ENCODE results near the gene CPOX. TPM values are rescaled to one million over a fixed set of nuclear protein-coding genes. Genes with fewer than 3 reads are reported as not detected.
"Not testable (repeated sequence)": the region's sequence is repeated elsewhere in the genome, so short reads cannot be mapped to it uniquely, and the experiment has no call there.

CPOX gene
- total RNA-seq, 2 experiments from 2014 or later, result 7.0 to 10.5 TPM

GRCh38 chr3:98561727-98562521 is 31.5 kb downstream of the CPOX start:
- H3K4me1 Mint-ChIP-seq (ENCODE audit: low read depth), result peaks cover 83% of the 10 kb centered on the region
- Histone ChIP-seq H3K4me3 (ENCODE audit: low read length) (no peak overlapping the region), H3K9me3 (ENCODE audit: control insufficient read depth in 1 of 2, insufficient read depth in 1 of 2, low read length in 2 of 2) (no peaks in the 10 kb centered on the region), H3K36me3 (ENCODE audit: insufficient read depth, low read length) (no peaks in the 10 kb centered on the region), H3K27ac (ENCODE audit: low read depth in 1 of 2, low read length in 2 of 2) (peak overlapping the region in 1 of 2 donors; percentile 64), H3K27me3 (ENCODE audit: control insufficient read depth in 1 of 2, insufficient read depth in 2 of 2, low read length in 2 of 2) (no peaks in the 10 kb centered on the region), H3K4me1 (ENCODE audit: insufficient read depth, low read length) (peaks cover 58% of the 10 kb centered on the region)
- DNase-seq (peak in 4 of 14 experiments; percentile 50 to 76 (median 70)), ATAC-seq (ENCODE audit: poor library complexity) (peak; percentile 22)
- intact Hi-C loops (cut with DNase I, micrococcal nuclease), result loop anchor here in 1 of 2 experiments (5.0 kb wide), 1 partner anchor 35 kb away; no protein-coding TSS in a partner anchor
- no peaks in the 10 kb centered on the region for H3K27me3 Mint-ChIP-seq
- H3K36me3 Mint-ChIP-seq (ENCODE audit: low read depth), result peaks cover 5% of the 10 kb centered on the region
- no peak for TF ChIP-seq CTCF (IDR thresholded peaks at IDR 0.05)
- POLR2A ChIA-PET, result interaction anchor here (0.8 to 7.1 kb wide), 4 partner anchors 25 to 40 kb away, joined by 4 to 169 read pairs (median 6); partner anchors contain the start of genes CLDND1, CPOX and GPR15
- no peaks in the 10 kb centered on the region for H3K9me3 Mint-ChIP-seq
- no peak overlapping the region for H3K4me3 Mint-ChIP-seq
- CTCF ChIA-PET, result interaction anchor here (1.3 kb wide), 1 partner anchor 11 kb away, joined by 3 read pairs; no protein-coding TSS in a partner anchor
- H3K27ac Mint-ChIP-seq, result peak overlapping the region; percentile 100

- no peaks in the 10 kb centered on the region for H3K36me3 ChIP-seq (ENCODE audit: insufficient read depth, low read length)
- Mint-ChIP-seq H3K27me3 (no peaks in the 10 kb centered on the region), H3K9me3 (no peaks in the 10 kb centered on the region), H3K4me3 (no peak overlapping the region), H3K27ac (peak overlapping the region; percentile 10), H3K36me3 (ENCODE audit: low read depth) (peaks cover 5% of the 10 kb centered on the region), H3K4me1 (ENCODE audit: low read depth) (peaks cover 83% of the 10 kb centered on the region)
- no peak for TF ChIP-seq CTCF (IDR thresholded peaks at IDR 0.05)
- peaks cover 52% of the 10 kb centered on the region for H3K4me1 ChIP-seq (ENCODE audit: insufficient read depth, low read length)
- no peak for DNase-seq
- H3K9me3 ChIP-seq (ENCODE audit: control insufficient read depth in 1 of 2, insufficient read depth in 1 of 2, low read length in 2 of 2), result no peaks in the 10 kb centered on the region
- H3K27ac ChIP-seq (ENCODE audit: low read depth in 1 of 2, low read length in 2 of 2), result no peak overlapping the region
- ChIA-PET CTCF (no interaction called here), POLR2A (interaction anchor here (7.1 kb wide), 1 partner anchor 39 kb away, joined by 169 read pairs; the partner anchor contains the start of gene CLDND1)
- H3K4me3 ChIP-seq (ENCODE audit: low read length), result no peak overlapping the region
- ATAC-seq (ENCODE audit: poor library complexity), result no peak
- intact Hi-C loops (cut with DNase I, micrococcal nuclease), result loop anchor here in 1 of 2 experiments (5.0 kb wide), 1 partner anchor 36 kb away; no protein-coding TSS in a partner anchor
- H3K27me3 ChIP-seq (ENCODE audit: control insufficient read depth in 1 of 2, insufficient read depth in 2 of 2, low read length in 2 of 2), result no peaks in the 10 kb centered on the region
Observed at GRCh38 chr3:98560911-98561310, 32.5 kb downstream of the CPOX start.

GRCh38 chr3:98559769-98560168 is 33.6 kb downstream of the CPOX start:
- H3K36me3 ChIP-seq (ENCODE audit: insufficient read depth, low read length); H3K9me3 ChIP-seq (ENCODE audit: control insufficient read depth in 1 of 2, insufficient read depth in 1 of 2, low read length in 2 of 2); H3K36me3 Mint-ChIP-seq (ENCODE audit: low read depth); H3K27ac Mint-ChIP-seq; H3K27me3 ChIP-seq (ENCODE audit: control insufficient read depth in 1 of 2, insufficient read depth in 2 of 2, low read length in 2 of 2); H3K9me3 Mint-ChIP-seq; ATAC-seq (ENCODE audit: poor library complexity); H3K27me3 Mint-ChIP-seq; H3K27ac ChIP-seq (ENCODE audit: low read depth in 1 of 2, low read length in 2 of 2); H3K4me3 ChIP-seq (ENCODE audit: low read length); CTCF ChIA-PET; H3K4me3 Mint-ChIP-seq; DNase-seq: not testable (repeated sequence)
- POLR2A ChIA-PET, result interaction anchor here (0.6 kb wide), 1 partner anchor 13 kb away, joined by 3 read pairs; no protein-coding TSS in a partner anchor
- H3K4me1 Mint-ChIP-seq (ENCODE audit: low read depth), result peaks cover 80% of the 10 kb centered on the region
- intact Hi-C loops (cut with DNase I, micrococcal nuclease), result loop anchor here in 1 of 2 experiments (5.0 kb wide), 1 partner anchor 38 kb away; no protein-coding TSS in a partner anchor
- H3K4me1 ChIP-seq (ENCODE audit: insufficient read depth, low read length), result peaks cover 43% of the 10 kb centered on the region

Measured in CD4-positive, alpha-beta T cell (primary cell).